ENCODE measurements around the gene ECI1. TPM values are rescaled to one million over a fixed set of nuclear protein-coding genes. Genes with fewer than 3 reads are reported as not detected.

Gene ECI1
- total RNA-seq, 1 donor = 42.3 TPM

DNA sequence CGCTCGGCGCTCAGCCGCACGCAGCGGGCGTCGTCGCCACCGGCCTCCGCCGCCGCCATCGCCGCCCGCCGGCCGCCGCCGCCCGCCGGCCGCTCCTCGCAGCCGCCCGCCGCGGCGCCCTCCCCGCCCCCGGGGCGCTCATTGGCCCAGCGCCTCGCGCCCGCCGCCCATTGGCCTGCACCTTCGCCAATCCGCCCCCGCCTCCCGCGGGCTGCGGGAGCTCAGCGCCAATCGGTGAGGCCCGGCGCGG lies 36.7 kb downstream of the ECI1 start, which contains the start of gene PGP:
Gene PGP (minus strand): TSS at position 122 of the 250 bp plus-strand sequence. CDS start 63 bp downstream, at position 59.
- H3K27me3 ChIP-seq (ENCODE audit: insufficient read depth, low read length) = no peaks in the 10 kb centered on the region
- peak within 1 kb of the TSS; percentile 100 for H3K4me2 ChIP-seq (ENCODE audit: insufficient read depth, low read length)
- peaks cover 28% of the 10 kb centered on the region for H3K79me2 ChIP-seq (ENCODE audit: insufficient read depth, low read length)
- peaks cover 17% of the 10 kb centered on the region for H3K4me1 ChIP-seq (ENCODE audit: insufficient read depth, low read length)
- no peak for TF ChIP-seq CTCF (IDR thresholded peaks at IDR 0.05; ENCODE audit: extremely low read depth, low read depth, low read length)
- peak within 1 kb of the TSS; percentile 88 for H3K27ac ChIP-seq (ENCODE audit: low read depth, low read length)
- peak within 1 kb of the TSS; percentile 95 for H2AFZ ChIP-seq (ENCODE audit: low read length)
- DNase-seq (ENCODE audit: insufficient read length, low spot score, missing footprints) = no peak
- peak within 1 kb of the TSS; percentile 81 for H3K4me3 ChIP-seq (ENCODE audit: insufficient read depth, low read length)
- no peaks in the 10 kb centered on the region for H3K9me3 ChIP-seq (ENCODE audit: low read depth, low read length)
- H4K20me1 ChIP-seq (ENCODE audit: insufficient read depth, low read length) = no peaks in the 10 kb centered on the region
- peaks cover 4% of the 10 kb centered on the region for H3K36me3 ChIP-seq (ENCODE audit: insufficient read depth, low read length)

DNA sequence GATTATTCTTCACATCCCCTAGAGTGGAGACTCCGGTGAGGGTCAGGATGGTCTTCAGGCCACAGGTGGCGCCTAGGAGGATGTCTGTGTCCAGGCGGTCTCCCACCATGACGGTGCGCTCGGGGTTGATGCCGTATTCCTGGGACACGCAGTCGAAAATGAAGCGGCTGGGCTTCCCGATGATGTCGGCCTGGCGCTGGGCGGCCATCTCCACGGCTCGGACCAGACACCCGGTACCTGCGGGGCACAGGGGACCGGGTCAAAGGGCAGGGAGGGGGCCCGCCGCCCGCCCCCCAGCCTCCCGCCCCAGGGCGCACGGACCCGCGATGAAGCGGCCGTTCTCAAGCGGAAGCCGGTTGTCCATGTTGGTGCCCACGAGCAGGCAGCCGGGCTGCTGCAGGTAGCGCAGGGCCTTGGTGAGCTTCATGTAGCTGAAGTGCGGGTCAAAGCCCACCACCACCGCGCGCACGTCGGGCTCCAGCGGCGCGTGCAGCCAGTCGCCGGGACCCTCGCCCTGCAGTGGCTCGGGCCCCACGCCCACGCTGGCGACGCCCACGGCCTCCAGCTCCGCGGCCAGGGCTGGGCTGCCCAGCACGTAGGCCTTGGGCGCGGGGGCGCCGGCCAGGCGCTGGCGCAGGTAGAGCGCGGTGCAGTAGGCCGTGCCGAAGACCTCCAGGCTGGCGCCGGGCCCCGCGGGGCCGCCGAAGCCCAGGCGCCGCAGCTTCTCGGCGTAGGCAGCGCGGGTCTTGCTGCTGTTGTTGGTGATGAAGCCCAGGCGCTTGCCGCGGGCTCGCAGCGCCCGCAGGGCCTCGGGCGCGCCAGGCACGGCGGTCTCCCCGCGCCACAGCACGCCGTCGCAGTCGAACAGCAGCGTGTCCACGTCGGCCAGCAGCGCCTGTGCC lies 37.3 kb downstream of the ECI1 start:
- no peak for TF ChIP-seq CTCF (IDR thresholded peaks at IDR 0.05; ENCODE audit: extremely low read depth, low read depth, low read length)
- Histone ChIP-seq H3K4me1 (ENCODE audit: insufficient read depth, low read length) (peaks cover 17% of the 10 kb centered on the region), H3K79me2 (ENCODE audit: insufficient read depth, low read length) (peaks cover 28% of the 10 kb centered on the region), H3K9me3 (ENCODE audit: low read depth, low read length) (no peaks in the 10 kb centered on the region), H3K27ac (ENCODE audit: low read depth, low read length) (peak overlapping the region; percentile 53), H4K20me1 (ENCODE audit: insufficient read depth, low read length) (no peaks in the 10 kb centered on the region), H3K27me3 (ENCODE audit: insufficient read depth, low read length) (no peaks in the 10 kb centered on the region), H3K4me2 (ENCODE audit: insufficient read depth, low read length) (peak overlapping the region; percentile 75), H2AFZ (ENCODE audit: low read length) (peak overlapping the region; percentile 65), H3K4me3 (ENCODE audit: insufficient read depth, low read length) (peak overlapping the region; percentile 80), H3K36me3 (ENCODE audit: insufficient read depth, low read length) (peaks cover 5% of the 10 kb centered on the region)
- peak; percentile 92 for DNase-seq (ENCODE audit: insufficient read length, low spot score, missing footprints)

- peaks cover 17% of the 10 kb centered on the region for H3K4me1 ChIP-seq (ENCODE audit: insufficient read depth, low read length)
- no peaks in the 10 kb centered on the region for H3K9me3 ChIP-seq (ENCODE audit: low read depth, low read length)
- peaks cover 33% of the 10 kb centered on the region for H3K79me2 ChIP-seq (ENCODE audit: insufficient read depth, low read length)
- peaks cover 12% of the 10 kb centered on the region for H3K36me3 ChIP-seq (ENCODE audit: insufficient read depth, low read length)
- no peaks in the 10 kb centered on the region for H4K20me1 ChIP-seq (ENCODE audit: insufficient read depth, low read length)
- TF ChIP-seq CTCF (IDR thresholded peaks at IDR 0.05; ENCODE audit: extremely low read depth, low read depth, low read length) = no peak
- no peaks in the 10 kb centered on the region for H3K27me3 ChIP-seq (ENCODE audit: insufficient read depth, low read length)
- H3K4me2 ChIP-seq (ENCODE audit: insufficient read depth, low read length) = peak overlapping the region; percentile 75
- H3K27ac ChIP-seq (ENCODE audit: low read depth, low read length) = no peak overlapping the region
- no peak overlapping the region for H2AFZ ChIP-seq (ENCODE audit: low read length)
- peak; percentile 94 for DNase-seq (ENCODE audit: insufficient read length, low spot score, missing footprints)
- H3K4me3 ChIP-seq (ENCODE audit: insufficient read depth, low read length) = peak overlapping the region; percentile 80
These were observed 38.7 kb downstream of the ECI1 start for GRCh38 chr16:2212362-2213324.
